Vagina (tissue), 2 donors: ENCODE data around the gene DDX31.

Experiments used
- POLR2A ChIP-seq, 2 donors: fragments of 450-650 bp; IDR thresholded peaks; one replicate each; pipeline ENCODE4 v1.6.1; 2017; ENCODE audit warnings: antibody characterized with exemption in 2 of 2, mild to moderate bottlenecking in 2 of 2, moderate library complexity in 2 of 2
- POLR2AphosphoS5 ChIP-seq, 2 donors: sonication (generic); formaldehyde crosslinking; IDR thresholded peaks; one replicate each; pipeline ENCODE4 v1.9.0; 2017; ENCODE audit warnings: antibody characterized with exemption in 2 of 2, mild to moderate bottlenecking in 2 of 2, low read depth in 1 of 2; ENCODE audit not compliant: insufficient read depth in 1 of 2
- TF ChIP-seq, protein P1 (sequence below), 3 experiments: fragments of 450-650 bp in 2 of 3; fragments of 200-600 bp in 1 of 3; sonication (generic) in 1 of 3; IDR thresholded peaks; one replicate each; pipeline ENCODE4 v1.5.1; 2017 to 2019; ENCODE audit warnings: antibody characterized with exemption in 3 of 3, mild to moderate bottlenecking in 2 of 3, moderate library complexity in 2 of 3

DNA sequence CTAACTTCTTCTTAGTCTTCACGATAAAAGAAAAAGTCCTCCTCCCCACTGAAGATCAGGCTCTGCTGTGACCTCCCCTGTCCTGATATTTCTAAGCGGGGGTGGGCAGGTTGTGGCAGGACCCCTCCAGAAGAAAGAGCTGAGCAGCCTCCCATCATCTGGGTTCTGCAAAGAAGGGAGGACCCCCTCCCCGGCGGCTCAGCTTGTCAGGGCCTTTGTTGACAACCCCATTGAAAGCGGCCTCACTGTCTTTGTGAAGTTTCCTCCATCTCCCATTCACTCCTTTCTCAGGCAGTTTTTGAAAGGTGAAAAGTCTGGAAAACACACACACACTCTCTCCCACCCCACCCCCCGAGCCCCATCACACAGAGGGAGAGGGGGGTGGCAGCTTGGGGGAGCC, 113.5 kb downstream of the DDX31 start:
- TF ChIP-seq POLR2AphosphoS5 (IDR thresholded peaks at IDR 0.05; ENCODE audit: insufficient read depth in 1 of 2, low read depth in 1 of 2) (no peak), POLR2A (IDR thresholded peaks at IDR 0.05) (no peak)
- TF ChIP-seq, protein P1, sequence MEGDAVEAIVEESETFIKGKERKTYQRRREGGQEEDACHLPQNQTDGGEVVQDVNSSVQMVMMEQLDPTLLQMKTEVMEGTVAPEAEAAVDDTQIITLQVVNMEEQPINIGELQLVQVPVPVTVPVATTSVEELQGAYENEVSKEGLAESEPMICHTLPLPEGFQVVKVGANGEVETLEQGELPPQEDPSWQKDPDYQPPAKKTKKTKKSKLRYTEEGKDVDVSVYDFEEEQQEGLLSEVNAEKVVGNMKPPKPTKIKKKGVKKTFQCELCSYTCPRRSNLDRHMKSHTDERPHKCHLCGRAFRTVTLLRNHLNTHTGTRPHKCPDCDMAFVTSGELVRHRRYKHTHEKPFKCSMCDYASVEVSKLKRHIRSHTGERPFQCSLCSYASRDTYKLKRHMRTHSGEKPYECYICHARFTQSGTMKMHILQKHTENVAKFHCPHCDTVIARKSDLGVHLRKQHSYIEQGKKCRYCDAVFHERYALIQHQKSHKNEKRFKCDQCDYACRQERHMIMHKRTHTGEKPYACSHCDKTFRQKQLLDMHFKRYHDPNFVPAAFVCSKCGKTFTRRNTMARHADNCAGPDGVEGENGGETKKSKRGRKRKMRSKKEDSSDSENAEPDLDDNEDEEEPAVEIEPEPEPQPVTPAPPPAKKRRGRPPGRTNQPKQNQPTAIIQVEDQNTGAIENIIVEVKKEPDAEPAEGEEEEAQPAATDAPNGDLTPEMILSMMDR (IDR thresholded peaks at IDR 0.05), result no peak
